ENCODE measurements around the gene CPED1.
"Not testable (repeated sequence)": the region's sequence is repeated elsewhere in the genome, so short reads cannot be mapped to it uniquely, and the experiment has no call there.

The CPED1 gene

DNA sequence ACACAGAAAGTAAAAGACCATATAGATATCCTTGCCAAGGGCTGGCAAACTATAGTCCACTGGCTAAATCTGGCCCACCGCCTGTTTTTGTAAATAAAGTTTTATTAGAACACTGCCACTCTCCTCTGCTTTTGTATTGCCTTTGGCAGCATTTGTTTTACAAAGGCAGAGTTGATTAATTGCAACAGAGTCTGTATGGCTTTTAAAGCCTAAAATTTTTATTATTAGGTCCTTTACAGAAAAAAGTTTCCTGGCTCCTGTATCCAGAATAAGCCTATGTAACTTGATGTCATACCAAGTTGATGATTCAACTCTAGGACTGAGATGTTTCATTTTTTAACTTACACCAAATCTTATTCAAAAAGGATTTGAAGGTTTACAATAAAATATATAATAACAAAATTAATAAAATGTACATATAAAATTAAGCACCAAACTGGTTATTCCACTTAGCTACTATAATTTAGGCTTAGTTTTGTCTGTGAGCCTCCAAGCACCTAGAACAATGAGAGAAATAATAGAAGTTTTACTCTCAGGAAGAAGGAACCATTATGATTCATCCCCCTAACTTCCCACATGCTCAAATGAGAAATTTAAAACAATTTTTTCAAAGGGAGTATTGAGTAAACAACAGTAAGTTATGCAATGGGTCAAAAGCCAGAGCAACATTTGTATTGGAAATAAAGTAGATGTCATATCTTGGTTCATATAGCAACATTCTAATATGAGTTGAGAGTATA, 31.9 kb downstream of the CPED1 start:
- DNase-seq: peak; percentile 22 to 90 (median 66)

DNA sequence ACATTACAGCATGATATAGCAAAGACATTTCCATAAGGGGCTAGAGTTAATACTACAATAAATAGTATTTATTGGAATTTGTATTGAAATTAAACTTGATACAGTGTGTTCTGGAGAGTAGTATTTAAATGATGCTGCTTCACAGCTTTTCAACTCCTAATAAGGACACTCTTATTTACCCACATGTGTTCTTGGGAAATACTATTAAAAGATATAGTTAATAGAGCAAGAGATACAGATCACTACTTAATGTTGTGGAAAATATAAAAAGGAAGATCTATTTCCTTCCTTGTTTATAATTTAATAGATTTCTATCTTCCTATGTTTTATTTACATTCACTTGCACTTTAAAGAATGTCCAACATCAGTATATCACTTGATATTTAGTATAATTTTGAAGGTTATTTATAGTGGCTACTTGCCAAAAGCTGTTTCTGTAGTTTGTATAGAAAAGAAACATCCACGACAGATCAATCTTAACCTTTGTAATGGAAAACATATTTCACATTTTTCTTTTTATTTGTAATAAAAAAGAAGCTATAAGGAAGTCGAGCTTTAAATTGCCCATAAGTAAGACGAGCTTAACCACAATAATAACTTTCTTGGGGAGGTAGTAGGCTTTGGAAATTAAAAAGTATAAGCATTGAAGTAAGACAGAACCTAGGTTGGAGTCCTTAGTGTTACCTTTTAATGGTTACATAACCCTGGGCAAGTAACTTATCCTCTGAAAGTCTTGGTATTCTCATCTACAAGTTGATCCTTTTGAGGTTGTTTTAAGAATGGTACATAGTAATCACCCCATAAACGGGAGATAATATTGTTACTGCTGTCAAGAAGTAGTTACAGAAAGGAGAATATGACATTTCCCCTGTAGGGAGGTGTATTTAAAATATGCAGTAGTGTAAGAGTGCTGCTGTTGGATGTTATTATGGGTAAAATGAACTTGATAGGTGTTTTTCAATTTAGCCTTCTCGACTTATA, 32.8 kb downstream of the CPED1 start:
- DNase-seq: no peak

DNA sequence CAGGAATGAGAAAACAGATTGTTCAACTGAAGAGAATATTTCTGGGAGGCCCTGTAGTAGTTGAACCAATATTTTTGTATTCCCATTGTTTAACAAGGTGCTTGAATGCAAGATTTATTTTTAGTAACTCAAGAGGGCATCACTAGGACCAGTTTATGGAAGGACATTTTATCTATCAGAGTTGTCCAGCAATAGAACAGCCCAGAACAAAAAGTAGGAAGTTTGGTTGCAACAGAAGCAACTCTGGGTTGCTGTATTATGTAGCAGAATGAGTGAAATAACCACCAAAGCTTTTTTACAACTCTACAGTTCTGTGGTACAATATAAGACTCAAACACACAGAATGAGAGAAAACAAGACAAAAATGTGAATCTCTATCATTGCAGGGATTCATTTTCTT, 34.7 kb downstream of the CPED1 start:
- DNase-seq: peak; percentile 23 to 64 (median 48)

DNA sequence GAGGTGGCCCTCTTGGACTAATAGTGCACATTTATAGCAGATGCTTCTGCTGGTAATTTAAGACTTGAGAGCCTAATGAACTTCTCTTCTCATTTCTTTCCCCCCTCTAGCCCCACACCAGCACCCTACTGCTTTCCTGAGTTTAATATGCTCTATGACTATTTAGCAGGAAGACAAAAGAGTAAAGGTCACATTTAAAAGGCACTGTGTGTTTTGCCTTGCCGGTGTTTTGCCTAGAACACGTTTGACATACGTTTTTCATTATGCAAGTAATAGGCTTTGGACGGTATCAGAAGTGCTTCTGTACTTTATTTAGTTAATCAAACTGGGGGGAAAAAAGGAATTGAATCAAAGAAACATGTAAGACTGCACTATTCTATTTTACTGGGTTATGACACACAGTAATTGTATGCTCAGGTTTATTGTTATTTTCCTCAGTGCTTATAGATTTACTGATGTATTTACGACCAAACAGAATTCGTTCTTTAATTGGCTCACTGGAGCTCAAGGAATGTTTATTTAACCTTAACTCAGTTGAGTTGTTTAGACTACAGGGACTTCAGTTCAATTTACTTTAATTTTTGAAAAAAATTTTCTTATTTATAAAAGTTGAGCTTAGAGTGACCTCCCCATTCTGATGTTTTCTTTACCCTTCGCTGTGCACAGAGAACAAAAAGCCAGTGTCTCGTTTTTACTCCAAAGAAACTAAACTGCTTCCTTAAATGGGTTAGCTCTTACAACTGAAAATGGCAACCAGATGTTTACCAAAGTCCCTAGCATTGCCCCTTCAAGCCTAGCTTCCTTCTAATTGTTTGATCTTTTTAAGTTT, 35.4 kb downstream of the CPED1 start:
- no peak for DNase-seq

DNA sequence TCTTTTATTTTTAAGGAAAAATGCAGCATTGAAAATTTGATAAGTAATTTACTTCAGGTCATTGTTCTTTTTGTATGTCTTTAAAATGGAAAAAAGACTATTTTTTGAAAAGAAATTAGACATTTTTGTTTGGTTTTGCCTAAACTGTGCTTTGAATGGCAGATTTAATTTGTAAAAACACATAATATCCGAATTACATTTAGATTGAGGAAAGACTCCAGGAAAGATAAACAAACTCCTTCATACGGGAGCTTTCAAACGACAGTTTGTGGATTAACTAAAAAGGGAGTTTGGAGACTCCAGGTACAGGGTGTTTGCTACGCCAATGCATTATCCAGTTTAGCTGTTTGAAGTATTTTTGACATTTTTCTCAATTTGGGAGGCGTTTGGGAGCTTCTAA, 36.1 kb downstream of the CPED1 start:
- DNase-seq: no peak

DNA sequence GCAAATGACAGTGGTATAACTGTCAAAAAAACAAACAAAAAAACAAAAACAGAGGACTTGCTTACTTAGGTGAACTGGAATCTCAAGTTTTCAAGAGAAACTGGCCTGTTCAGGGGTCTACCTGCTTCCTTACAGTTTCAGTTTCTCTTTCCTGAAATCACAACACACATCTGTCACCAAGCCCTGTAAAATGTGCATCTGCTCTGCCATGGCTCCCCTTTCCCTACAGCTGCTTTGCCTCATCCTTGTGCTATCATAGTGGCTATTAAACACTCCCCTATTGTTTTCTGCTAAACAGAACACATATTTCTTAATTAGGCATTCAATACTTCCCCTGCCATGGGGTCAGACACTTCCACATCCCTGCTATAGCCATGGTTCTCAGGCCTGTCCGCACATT, 37.6 kb downstream of the CPED1 start:
- DNase-seq: no peak

DNA sequence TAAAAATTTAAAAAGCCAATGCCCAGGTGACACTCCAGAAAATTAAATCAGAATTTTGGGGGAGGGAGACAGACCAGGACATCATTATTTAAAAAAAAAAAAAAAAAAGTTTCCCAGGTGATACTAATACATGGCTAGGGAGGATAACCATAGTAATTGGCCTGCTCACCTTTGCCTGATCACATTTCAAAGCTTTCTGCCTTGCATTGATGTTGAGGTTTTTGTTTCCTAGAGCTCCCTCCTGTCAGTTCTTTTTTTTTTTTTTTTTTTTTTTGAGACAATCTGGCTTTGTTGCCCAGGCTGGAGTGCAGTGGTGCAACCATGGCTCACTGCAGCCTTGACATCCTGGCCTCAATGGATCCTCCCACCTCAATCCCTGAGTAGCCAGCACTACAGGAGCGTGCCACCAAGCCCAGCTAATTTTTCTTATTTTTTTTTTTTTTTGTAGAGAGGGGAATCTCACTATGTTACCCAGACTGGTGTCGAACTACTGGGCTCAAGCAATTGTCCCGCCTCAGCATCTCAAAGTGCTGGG, 38.1 kb downstream of the CPED1 start:
- DNase-seq: no peak

DNA sequence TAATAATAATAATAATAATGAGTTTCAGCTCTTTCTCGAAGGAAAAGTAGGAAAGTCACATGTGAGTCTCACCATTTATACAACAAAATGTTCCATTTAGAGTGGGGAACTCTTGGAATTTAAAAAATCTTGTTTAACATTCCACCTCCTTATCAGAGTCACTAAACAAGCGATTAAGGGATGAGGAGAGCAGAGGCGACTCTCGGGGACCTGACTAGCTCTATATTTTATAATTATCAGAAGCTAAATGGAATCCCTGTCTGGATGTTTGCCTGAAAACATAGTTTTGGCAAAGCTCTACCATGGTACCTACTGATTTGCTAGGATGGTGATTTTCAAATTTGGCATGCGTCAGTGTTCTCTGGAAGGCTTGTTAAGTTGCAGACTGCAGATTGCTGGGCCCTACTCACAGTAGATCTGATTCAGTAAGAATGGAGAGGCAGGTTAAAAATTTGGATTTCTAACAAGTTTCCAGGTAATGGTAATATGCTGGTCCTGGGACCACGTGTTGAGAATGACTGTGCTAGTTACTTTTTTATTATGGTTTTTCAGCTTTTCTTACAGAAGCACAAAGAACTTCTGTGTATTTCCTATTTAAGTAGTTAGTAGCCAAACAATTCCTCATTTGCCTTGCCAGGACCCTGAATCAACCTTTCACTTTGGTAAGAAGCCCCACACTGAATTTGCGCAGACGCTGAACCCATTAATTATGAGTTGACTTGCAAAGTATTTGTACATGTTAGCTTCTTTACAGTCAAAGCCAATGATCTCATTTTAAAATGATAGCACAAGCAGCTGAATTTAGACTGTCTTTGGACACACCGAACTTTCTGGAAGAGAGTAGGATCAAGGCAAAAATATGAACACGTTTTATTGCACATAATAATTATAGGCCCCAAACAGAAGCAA, 39.5 kb downstream of the CPED1 start:
- DNase-seq: no peak

DNA sequence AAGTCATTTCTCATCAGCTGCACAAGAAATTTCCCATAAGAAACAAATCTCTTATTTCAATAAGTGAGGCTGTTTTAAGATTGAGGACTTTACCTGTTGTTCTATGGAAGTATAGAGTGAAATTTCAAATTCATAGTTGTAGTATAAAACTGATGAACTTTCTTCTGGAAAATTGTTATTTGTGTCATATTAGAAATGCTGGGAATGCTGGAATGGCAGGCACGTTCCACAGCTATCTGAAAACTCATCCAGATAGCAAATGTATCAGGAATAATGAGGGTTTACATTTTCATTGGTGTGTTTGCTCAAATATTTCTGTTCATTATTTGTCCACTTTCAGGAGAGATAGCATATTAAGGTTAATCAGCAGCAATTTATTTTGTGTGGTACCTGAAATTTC, 40.8 kb downstream of the CPED1 start:
- no peak for DNase-seq

DNA sequence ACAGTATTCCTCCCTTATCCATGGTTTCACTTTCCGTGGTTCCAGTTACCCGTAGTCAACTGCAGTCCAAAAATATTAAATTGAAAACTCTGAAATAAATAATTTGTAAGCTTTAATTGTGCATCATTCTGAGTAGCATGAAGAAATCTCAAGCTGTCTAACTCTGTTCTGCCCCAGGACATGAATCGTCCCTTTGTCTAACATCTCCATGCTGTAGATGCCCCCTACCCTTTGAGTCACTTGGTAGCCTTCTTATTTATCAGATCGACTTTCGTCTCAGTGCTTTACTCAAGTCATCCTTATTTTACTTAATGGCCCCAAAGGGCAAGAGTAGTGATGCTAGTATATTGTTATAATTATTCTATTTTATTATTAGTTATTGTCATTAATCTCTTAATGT, 41.8 kb downstream of the CPED1 start:
- no peak for DNase-seq

DNA sequence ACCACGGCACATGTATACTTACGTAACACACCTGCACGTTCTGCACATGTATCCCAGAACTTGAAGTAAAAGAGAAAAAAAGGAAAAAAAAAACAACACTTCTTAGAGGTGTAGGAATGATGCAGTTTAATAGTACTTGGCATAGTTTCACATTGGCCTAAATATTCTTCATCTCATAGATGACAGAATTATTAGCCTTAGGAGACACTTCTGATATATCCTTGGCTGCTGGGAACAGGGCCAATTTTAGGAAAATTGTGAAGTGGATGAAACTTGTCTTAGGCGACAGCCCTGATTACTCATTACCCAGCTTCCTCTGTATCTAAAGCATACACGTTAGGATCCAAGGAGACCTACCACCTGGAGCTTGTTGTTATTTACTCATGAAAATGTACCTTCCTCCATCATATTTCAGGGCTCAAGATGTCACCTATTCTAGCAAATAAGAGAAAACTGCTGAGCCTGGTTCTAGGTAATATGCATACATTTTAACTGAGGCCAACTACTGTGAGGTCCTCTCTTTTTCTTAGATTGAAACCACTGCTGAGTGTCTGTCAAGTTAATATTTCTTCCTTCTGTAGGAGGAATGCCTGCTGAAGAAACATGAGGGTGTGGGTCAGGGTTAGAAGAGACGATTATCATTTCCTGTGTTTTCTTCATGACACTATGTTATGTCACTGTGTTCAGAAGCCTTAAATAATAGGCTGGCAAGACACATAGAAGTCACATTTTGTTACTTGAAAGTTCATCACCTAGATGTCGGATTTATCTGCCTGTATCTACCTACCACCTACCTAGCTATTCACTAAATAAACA, 44.3 kb downstream of the CPED1 start:
- DNase-seq: no peak

DNA sequence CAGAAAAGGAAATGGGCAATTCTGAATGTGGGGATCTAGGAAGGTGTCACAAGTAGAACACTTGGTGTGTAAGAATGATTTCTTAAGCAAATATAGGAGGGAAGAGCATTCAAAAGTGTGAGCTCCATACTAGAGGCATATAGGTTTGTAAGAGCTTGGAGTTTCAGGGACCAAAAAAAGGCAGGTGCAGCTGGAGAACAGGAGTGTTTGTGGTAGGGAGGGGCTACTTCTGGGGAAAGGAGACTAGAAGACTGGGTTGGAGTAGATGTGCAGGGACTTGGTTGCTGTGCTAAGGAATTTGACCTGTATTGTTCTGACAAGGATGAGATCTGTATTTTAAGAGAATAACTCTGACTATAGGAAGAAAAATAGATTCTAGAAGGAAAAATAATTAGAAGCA, 46.4 kb downstream of the CPED1 start:
- no peak for DNase-seq

DNA sequence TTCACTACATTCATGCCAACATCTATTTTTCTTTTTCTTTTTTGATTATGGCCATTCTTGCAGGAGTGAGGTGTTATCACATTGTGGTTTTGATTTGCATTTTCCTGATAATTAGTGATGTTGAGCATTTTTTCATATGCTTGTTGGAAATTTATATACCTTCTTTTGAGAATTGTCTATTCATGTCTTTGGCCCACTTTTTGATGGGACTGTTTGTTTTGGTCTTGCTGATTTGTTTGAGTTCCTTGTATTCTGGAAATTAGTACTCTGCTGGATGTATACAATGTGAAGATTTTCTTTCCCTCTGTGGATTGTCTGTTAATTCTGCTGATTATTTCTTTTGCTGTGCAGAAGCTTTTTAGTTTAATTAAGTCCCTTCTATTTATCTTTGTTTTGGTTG, 48.3 kb downstream of the CPED1 start:
- not testable (repeated sequence) for DNase-seq

DNA sequence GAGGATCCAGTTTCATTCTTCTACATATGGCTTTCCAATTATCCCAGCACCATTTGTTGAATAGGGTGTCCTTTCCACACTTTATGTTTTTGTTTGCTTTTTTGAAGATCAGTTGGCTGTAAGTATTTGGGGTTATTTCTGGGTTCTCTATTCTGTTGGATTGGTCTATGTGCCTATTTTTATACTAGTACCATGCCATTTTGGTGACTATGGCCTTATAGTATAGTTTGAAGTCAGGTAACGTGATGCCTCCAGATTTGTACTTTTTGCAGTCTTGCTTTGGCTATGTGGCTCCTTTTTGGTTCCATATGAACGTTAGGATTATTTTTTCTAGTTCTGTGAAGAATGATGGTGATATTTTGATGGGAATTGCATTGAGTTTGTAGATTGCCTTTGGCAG, 48.8 kb downstream of the CPED1 start:
- not testable (repeated sequence) for DNase-seq

DNA sequence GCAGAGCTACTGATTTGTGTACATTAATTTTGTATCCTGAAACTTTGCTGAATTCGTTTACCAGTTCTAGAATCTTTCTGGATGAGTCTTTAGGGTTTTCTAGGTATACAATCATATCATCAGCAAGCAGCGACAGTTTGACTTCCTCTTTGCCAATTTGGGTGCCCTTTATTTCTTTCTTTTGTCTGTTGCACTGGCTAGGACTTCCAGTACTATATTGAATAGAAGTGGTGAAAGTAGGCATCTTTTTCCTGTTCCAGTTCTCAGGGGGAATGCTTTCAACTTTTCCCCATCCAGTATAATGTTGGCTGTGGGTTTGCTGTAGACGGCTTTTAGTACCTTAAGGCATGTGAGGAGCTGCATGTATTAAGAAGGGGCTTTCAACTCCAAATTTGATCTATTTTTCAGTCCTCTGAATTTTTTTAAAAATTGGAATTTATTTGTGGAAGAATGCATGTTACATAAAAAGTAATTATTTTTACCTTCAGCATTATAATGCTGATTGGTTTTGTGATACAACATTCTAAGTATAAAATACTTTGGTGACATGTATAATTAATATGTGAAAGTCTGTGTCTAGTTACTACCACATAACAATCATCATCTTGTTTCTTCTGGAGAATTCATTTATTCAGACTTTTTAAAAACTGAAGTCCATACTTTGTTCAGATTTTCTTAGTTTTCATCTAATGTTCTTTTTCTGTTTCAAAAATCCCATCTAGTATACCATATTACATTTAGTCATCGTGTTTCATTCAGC, 49.6 kb downstream of the CPED1 start:
- no peak for DNase-seq

DNA sequence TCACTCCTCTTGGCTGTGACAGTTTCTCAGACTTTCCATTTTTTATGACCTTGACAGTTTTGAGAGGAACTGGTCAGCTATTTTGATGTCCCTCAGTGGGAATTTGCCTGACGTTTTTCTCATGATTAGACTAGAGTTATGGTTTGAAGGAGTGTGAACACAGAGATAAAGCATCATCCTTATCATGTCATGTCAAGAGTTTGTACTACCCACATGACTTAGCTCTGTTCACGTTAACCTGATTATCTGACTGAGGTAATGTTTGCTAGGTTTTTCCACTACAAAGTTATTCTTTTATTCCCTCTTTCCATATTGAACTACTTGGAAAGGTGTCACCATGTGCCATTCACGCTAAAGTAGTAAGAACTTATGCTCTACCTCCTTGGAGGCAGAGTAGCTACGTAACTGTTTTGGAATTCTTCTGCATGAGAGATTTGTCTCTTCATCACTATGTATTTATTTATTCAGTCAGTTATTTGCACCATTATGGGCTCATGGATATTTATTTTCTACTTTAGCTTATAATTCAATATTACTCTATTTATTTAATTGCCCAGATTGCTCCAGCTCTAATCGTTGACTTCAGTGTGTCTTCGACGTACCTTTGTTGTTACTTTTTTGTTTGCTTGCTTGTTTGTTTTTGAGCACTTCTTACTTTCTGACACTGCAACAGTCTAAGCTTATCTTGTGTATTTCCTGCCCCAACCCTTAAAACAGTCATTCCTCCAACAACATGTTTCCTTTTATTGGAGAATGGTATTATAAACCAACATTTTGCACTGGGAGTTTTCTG, 50.4 kb downstream of the CPED1 start:
- DNase-seq: no peak

DNA sequence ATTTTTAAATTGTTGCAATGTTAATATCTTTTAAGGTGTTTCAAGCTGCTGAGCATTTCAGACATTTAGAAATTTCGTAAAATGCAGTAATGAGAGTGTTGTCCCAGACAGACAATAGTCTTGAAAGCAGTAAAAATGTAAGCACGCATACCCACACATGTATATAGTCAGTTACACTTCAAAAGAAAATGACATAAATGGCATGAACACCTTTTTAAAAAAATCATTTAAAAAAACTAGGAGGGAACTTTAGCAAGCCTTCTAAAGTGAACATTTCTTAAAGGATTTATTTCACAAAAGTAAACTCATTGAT, 51.0 kb downstream of the CPED1 start:
- no peak for DNase-seq

DNA sequence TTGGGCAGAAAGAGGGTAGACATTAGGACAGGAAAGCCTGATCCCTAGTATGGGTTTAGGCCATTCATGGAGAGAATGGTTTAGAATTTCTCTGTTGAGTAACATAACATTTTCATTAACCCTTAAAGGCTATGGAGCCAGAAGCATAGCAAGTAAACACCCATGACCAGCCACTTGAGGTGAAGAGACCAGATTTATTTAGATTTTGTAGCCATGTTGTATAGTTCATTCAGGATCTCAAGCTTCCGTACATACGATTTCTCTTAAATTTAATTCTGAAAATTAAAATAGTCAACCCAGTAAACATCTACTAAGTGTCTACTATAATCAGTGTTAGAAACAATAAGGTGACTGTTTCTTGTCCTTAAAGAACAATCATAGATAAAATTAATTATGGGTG, 51.5 kb downstream of the CPED1 start:
- DNase-seq: no peak

DNA sequence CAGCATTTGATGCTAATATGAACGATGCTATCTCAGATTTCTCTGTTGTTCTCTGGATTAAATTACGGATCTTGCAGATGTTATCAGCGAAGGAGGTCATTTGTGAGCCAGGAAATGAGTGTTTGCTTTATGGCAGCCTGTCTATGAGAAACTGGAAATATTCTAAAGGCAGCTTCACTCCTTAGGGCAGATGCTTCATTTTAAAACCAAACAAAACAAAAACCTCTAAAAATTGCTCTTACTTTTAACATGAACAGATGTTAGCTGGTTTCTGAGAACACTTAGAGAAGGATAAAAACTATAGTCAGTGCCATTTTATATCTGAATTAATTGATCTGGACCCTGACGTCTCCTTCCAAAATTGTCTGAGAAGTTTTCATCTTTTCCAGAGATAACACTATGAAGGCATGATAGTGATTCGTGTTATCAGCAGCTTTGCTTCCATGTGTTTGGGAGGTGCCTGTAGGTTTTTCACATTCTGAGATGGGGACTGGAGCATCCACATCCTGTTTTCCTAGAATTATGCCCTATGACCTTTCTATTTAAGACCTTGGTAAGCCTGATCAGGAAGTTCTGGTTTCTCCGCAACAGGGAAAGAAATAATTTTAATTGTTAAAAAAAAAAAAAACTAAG, 53.1 kb downstream of the CPED1 start:
- no peak for DNase-seq

Measured in suppressor macrophage (primary cell).